H1 (cell line): Measurements from ENCODE around the gene ADAM19. TPM values are rescaled to one million over a fixed set of nuclear protein-coding genes. Genes with fewer than 3 reads are reported as not detected.

Experiments
- BRCA1 ChIP-seq: IDR thresholded peaks from 2 replicates; pipeline ENCODE4 v1.6.1; 2012; ENCODE audit warnings: low read depth, low read length, improper control_type of control experiment
- CEBPB ChIP-seq: IDR thresholded peaks from 2 replicates; pipeline ENCODE4 v1.6.1; 2012; ENCODE audit warnings: low read depth, low read length
- CHD2 ChIP-seq: IDR thresholded peaks from 2 replicates; pipeline ENCODE4 v1.6.1; 2012; ENCODE audit warnings: low read length, improper control_type of control experiment
- CREB1 ChIP-seq: IDR thresholded peaks from 2 replicates; pipeline ENCODE4 v1.6.1; 2012; ENCODE audit warnings: inconsistent platforms
- EP300 ChIP-seq, 2 experiments: IDR thresholded peaks; 1 replicate in 1 of 2; 2 replicates in 1 of 2; pipeline ENCODE4 v1.6.1; 2011 to 2012; ENCODE audit warnings: low read depth in 2 of 2, low read length in 2 of 2, mild to moderate bottlenecking in 2 of 2, borderline replicate concordance in 1 of 2, inconsistent platforms in 1 of 2, moderate library complexity in 1 of 2
- POU5F1 ChIP-seq: IDR thresholded peaks from 2 replicates; pipeline ENCODE4 v1.6.1; 2011; ENCODE audit warnings: low read depth, mild to moderate bottlenecking, low read length, moderate library complexity
- SIRT6 ChIP-seq: IDR thresholded peaks from one replicate; pipeline ENCODE4 v1.7.1; 2012; ENCODE audit warnings: low read length, inconsistent platforms
- SIX5 ChIP-seq: IDR thresholded peaks from 2 replicates; pipeline ENCODE4 v1.6.1; 2011; ENCODE audit warnings: mild to moderate bottlenecking, low read depth, low read length
- TEAD4 ChIP-seq: IDR thresholded peaks from 2 replicates; pipeline ENCODE4 v1.6.1; 2012; ENCODE audit warnings: low read depth, low read length, inconsistent platforms, mixed read lengths
- polyA plus RNA-seq, 7 experiments: library from polyadenylated mRNA; depleted of rRNA in 3 of 7; stranded (reverse) in 5 of 7; unstranded in 2 of 7; fragments of >200 nt in 5 of 7; fragments of 200-250 nt in 2 of 7; gene quantifications; 1 replicate in 5 of 7; 2 replicates in 1 of 7; 4 replicates in 1 of 7; pipeline versions ENCODE4 v1.2.1 to v1.2.3, GENCODE V29; 2011 to 2013; ENCODE audit warnings: missing spikeins in 2 of 7, mixed read lengths in 2 of 7
- total RNA-seq: library from RNA; stranded (reverse); fragmentation: NEBNext Ultra II Directional; extraction: Animal tissue kit (Norgen Biotek cat#: 25700); gene quantifications from 2 replicates; pipeline ENCODE4 v1.2.1, GENCODE V29; 2021

Gene ADAM19
- total and polyA plus RNA-seq, 2 of the 8 experiments (the other 6 are each of a cell fraction or from before 2014, with no cell fraction given), result 6.5 to 22.7 TPM

GRCh38 chr5:157594675-157595459, 19.3 kb upstream of the ADAM19 start (continued):
- no peak for TF ChIP-seq TEAD4
- TF ChIP-seq POU5F1, result no peak
- TF ChIP-seq CREB1, result no peak
- no peak for TF ChIP-seq CHD2
- no peak for TF ChIP-seq EP300 (IDR thresholded peaks at IDR 0.05; ENCODE audit: borderline replicate concordance in 1 of 2, low read depth in 2 of 2, low read length in 2 of 2)
- no peak for TF ChIP-seq SIRT6
- no peak for TF ChIP-seq SIX5
- TF ChIP-seq BRCA1, result no peak
- no peak for TF ChIP-seq CEBPB
